Mucosa of gallbladder (tissue), 1 donor: ENCODE results near the gene KLHDC10. TPM values are rescaled to one million over a fixed set of nuclear protein-coding genes. Genes with fewer than 3 reads are reported as not detected.
"Not testable (repeated sequence)": the region's sequence is repeated elsewhere in the genome, so short reads cannot be mapped to it uniquely, and the experiment has no call there.

Experiments
- DNase-seq: peaks from one replicate; pipeline ENCODE4 v3.0.0-alpha.2; 2020; ENCODE audit warnings: low spot score
- total RNA-seq: library from RNA; stranded (reverse); gene quantifications from one replicate; pipeline ENCODE4 v1.2.1, GENCODE V29; 2021
- donor health status: DM: no; HTN: no; CAD: no.

KLHDC10 gene
- total RNA-seq, 1 donor from 2014 or later, result 36.3 TPM

DNA sequence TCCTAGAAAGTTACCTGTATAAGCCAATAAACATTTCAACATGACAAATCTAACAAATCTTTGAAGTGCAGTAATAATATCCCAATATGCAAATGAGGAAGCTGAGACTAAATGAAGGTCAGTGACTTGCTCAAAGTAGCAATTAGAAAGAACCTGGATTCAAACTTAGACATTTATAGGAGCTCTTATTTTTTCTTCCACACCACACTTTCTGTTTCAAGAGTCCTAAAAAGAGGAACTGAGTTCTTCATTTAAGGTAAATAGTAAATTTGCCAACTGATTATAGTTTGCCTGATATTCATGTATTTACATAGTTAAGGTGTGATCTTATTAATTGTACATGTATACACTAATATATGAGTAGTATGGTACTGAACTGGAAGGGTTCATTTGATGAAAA lies 44.0 kb downstream of the KLHDC10 start:
- no peak for DNase-seq

DNA sequence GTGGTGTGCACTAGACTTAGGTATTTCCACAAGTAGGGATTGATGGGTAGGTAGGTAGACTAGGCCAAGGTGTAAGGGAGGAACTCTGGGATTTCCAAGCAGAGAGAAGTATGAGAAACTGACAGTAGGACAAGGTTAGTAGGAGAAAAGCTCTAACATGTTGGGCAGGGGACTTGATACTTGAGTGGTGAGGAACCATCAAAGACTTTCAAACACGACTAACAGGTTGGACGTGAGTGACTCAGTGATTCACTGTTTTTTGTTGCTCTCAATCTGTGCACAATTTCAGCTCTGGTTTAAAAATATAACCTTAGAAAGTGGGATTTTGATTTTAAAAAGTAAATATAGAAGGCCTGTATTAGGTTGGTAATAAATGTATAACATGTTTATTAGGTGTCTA lies 44.4 kb downstream of the KLHDC10 start:
- DNase-seq, result no peak

DNA sequence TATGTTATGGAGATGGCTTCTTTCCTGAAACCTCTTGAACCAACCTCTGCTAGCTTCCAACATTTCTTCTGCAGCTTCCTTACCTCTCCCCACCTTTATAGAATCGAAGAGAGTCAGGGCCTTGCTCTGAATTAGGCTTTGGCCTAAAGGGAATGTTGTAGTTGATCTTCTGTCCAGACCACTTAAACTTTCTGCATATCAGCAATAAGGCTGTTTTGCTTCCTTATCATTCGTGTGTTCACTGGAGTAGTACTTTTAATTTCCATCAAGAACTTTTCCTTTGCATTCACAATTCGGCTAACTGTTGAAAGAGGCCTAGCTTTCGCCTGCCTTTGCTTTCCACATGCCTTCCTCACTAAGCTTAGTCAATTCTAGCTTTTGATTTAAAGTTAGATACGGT lies 48.0 kb downstream of the KLHDC10 start:
- DNase-seq, result no peak

DNA sequence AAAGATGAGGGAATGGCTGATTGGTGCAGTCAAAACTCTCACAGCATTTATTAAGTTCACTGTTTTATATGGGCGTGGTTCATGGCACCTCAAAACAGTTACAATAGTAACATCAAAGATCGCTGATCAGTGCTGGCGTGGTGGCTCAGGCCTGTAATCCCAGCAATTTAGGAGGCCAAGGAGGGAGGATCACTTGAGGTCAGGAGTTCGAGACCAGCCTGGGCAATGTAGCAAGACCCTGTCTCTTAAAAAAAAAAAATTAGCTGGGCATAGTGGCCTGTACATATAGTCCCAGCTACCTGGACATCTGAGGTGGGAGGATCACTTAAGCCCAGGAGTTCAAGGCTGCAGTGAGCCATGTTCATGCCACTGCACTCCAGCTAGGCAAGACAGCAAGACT lies 48.5 kb downstream of the KLHDC10 start:
- no peak for DNase-seq

DNA sequence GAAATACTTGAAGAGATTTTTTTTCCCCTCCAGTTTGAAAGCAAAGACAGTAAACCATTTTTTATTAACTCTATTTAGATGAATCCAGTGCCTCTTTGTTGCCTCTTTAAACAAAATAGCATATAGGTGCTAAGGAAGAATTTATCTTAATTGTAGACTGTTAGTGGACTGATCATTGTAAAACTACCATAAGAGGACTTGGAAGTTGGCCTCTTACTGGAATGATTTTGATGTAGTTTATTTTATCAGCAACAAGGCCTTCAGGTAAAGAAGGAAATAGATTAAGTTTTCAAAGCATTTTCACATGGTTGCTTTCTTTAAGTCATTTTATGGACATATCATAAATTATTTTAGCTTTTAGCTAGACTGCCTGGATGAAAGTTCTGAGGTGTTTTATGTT lies 53.2 kb downstream of the KLHDC10 start:
- DNase-seq, result no peak

DNA sequence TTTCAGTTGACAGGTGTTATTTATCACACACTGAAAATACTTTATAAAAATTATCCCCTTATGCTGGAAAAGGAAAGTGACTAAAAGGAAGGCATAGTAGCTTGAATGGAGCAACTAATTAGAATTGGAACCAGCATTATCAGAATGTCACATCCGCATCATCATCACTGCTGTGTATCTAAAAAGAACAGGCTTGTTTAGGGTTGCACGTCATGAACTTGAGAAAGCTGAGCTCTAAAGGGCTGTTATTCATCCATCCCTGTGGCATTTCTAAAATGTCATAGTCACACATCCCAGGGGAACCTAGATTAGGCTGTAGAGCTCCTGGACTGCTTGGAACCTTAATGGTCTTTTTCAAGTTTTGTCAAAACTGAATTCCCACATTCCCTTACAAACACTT lies 54.4 kb downstream of the KLHDC10 start:
- no peak for DNase-seq

DNA sequence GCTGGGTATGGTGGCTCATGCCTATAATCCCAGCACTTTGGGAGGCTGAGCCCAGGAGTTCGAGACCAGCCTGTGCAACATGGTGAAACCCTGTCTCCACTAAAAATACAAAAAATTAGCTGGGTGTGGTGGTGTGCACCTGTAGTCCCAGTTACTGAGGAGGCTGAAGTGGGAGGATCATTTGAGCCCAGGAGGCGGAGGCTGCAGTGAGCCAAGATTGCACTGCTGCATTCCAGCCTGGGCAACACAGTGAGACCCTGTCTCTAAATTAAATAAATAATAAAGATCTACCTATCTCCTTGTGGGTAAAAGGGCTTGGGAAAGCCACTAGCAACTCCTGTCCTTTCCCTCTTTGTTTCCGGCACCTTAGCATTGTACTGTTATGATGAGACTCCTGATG lies 56.5 kb downstream of the KLHDC10 start:
- not testable (repeated sequence) for DNase-seq

DNA sequence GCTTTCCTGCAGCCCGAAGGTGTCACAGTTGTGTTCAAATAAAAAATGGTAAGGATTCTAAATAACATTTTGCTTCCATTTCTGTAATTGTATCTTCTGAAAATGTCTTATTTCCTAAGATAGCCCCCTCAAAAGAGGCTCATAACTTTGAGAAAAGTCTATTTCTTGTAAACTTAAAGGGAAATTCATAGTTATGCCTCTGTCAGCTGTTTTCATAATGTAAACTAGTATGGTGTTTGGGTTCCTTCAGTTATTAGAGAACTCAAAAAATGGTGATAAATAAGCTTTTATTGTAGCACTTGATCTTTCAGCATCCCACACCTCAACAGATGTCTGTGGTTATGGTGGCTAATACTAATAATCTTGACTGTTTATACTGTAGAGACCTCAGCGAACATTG lies 57.1 kb downstream of the KLHDC10 start:
- DNase-seq, result no peak

DNA sequence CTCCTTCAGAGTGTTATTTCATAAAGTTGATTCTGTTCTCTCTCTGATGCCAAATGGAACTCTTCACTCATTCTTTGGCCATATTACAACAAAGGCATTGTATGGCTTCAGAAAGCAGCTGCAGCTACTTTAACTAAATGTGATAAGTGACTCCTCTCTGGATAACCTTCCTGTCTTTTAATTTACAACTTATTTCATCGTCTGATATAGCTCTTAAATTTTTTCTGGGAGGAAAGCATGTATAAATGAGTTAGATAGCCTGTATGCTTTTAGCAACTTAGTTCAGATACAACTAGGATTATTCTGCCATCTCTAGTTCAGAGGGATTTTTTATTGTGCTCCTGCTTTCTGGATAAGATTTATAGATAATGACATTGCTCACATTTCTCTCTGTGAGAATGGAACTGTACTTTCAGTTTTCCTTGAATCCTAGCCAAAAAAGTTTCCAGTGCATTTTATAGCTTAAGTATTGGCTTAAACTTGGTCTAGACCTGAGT lies 57.5 kb downstream of the KLHDC10 start:
- no peak for DNase-seq

DNA sequence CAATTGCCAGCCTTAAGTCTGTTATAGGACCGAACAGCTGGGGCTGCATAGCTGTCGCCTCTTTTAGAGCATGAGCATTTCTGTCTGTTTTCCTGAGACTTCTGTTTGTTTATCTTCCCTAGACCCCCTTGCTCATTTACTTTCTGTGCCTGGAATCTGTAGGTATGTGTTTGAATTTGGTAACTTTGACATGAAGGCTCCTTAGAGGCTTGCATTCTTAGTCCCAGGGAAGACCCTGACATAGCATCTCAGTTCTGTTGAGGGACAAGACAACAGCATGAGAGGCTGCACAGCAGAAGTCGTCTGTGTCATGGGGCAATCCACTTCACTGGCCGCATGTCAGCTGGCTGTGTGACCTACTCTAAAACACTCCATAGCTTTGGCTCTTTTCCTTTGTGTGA lies 58.7 kb downstream of the KLHDC10 start:
- DNase-seq, result no peak

DNA sequence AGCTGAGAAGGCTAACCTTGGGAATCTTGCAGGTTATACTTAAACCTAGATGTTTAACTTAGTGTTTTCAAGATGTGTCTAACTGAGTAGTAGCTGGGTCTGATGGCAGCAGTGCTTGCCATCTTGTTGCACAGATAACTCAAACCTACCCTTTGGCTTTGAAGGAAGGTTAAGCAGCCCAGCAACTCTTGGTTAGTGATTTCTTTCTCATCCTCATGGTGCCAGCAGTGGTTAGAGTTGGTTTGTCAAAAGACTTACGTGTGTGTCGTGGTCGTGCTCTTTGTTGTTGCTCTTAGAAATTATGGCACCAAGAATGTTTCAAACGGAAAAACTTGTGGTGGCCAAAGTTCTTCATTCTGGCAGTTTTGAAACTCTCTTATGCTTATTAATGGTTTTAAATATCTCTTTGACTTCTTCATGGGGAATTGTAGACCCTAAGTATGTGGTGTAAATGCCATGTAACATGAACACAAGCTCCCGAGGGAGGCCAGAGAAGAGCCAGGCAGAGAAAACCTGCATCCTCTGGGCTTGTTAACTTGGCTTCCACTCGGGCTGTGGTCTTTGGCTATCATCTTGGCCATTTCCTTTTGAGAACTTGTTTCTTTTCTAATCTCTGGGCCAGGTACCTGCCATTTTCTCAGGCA lies 61.0 kb downstream of the KLHDC10 start:
- no peak for DNase-seq

DNA sequence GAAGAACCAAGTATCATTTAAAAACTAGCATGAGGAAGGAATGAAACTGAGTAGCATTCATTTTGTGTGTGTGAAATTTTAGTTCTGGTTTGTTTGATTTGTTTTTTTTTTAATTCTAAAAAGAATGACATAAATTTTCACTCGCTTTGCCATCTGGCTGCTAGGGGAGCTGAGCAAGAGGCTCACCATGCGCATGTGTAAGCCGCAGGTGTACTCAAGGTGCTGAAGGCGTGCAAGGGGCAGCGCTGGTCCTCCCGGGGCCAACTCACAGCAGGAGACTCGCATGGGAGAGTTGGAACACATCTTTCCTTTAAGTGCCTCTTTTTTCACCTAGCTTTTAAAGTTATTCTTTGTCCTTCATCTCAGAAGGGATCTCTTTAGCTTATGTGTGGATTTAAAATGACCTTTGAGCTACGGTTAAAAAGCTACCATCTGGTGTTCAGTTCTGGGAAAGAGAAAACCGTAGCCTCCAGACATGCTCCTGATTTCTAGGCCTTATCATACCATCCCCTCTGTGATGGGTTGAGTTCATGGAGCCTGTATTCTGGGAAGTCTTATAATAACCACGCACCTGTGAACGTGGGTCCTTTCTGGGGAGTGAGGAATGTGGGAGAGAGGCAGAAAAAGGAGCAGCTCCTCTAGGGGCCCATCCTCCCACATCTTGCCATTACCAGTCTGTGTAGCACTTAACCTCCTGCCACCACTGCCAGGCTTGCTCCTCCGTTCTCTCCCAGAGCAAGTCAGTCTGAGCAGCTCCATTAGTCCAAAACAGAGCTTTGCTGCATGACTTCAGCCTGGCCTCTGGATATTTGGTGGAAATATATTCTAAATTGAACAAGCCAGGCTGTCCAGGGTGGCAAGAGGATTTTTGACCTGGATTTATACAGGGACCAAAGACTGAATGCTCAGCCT lies 61.9 kb downstream of the KLHDC10 start:
- no peak for DNase-seq

DNA sequence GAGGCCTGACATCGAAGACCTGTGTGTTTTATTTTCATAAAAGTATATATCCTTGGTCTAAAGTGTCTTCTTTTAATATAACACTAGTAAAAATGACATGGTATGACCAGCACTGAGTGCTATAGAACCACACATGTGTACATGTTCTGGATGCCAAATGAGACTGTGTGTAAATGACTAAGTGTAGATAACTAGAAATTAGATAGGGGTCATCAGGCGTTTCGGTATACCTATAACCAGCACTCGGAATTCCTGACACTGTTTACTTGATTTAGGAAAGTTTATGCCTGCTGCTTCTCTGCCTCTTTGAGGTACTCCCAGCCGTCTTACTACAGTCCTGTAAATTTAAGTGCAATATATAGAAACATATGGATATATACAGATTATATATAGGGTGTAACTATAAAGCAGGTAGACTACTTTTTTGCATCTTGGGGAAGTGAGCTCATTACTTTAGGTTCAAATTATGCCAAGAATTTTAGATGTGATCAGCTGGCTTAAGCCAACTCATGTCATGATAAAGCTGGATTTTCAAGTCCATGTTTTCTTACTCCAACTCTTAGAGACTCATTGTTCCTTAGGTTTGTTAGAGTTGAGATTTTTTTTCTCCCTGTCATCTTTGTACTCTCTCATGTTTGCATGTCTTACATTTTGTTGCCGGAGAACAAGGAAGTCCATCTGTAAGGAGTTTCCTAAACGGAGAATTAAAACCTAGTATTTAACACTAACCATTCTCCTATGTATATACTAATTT lies 62.9 kb downstream of the KLHDC10 start:
- DNase-seq, result no peak

DNA sequence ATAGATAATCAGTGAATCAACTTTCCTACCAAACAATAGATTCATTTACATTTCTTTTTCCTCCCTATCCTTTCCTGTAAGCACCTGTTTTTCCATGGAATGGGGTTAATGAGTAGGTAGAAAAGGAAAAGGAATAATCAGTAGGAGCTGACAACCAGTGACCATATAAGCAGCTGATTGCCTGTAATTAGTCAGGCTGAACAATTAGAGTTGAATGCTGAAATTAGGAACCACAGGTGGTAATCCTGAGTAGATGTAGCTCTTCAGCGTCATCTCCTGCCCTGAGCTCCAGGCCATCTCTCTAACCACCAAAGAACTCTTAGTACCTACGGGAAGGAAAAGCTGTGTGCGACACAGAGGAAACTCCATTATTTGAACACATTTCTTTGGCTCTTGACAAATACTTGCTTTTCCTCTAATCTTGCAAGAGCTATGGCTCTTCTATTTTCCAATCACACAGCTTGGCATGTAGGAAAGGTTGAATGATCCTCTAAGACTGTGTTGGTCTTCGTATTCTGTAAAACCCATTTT lies 63.8 kb downstream of the KLHDC10 start:
- no peak for DNase-seq

DNA sequence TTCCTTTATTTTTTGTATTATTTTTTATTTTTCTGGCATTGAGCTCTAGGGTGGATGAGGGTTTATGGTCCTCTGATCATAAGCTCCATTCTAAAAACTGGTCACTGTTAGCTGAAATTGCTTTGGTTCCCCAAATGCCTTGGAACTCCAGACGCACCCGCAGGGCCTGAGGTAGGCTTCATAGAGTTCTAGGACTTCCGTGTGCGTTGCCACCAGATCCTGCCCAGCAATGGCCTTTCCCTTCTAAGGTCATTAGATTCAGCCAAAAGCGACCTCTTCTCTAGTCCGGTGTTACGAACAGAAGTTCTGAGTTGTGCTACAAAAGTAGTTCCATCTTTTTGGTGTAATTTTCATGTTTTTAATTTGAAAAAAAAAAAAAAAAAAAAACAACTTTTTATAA lies 64.4 kb downstream of the KLHDC10 start:
- DNase-seq, result no peak

DNA sequence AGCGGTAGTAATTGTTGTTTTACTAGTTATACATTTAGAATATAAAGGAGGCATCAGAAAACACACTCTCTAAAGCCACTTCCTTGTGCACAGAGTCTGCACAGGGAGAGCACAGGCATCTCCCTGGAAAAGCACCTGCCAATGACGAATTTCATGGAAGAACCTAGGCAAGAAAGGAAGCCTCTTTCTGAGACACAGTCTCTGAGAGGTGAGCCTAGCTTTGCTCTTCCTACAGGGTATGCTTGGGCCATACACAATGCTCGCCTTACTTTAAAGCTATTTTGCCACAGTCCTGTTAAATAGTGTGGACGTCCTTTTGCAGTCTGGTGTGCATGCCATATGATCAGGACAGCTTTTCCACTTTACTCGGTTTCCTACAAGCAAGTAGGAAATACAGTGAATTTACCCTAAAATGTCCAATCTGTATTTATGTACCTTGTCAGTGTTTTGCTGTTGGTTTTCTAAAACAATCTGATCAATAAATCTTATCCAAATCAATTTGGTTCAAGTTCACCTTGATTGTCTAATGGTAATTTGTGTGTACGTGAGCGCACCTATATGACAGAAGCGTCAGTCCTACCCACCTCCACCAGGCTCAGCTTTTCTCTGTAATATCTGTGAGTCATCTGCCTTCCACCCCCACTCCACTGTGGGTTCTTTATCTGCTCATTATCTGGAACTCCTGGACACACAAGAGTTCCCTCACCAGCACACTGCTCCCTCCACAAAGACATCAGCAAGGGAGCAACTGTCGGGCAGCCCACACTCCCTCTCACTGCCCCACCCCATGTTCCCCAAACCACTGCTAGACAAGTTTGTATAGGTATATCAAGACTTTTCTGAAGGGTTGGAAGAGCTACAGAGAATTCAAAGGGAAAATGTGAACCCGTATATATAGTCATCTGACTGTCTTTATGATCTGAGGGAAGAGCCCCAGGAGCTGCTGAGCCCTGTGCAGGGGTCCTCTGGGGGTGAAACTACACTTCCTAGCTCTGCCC lies 65.2 kb downstream of the KLHDC10 start:
- DNase-seq, result no peak

DNA sequence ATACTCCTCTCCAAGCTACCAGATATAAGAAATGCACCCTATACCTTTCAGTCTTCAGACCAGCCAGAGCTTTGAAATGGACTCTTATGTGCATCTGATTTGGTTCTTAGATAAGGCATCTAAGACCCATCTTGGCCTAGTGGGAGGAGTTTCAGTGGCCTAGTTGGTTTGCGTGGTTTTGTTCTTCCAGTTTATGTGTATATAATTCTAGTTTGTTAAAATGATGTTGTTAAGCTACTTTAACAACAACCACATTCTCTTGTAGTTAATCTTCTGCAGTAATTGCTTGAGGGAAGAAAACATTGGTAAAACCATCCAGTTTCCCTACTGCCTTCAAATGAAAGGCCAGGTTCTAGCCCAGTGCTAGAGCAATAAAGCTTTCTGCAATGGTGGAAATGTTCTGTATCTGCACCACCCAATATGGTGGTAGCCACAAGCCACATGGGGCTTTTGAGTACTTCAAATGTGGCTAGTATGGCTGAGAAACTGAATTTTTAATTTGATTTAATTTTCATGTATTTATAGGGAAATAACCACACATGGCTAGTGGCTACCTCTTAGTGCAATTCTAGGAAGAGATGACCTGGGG lies 66.3 kb downstream of the KLHDC10 start:
- no peak for DNase-seq

DNA sequence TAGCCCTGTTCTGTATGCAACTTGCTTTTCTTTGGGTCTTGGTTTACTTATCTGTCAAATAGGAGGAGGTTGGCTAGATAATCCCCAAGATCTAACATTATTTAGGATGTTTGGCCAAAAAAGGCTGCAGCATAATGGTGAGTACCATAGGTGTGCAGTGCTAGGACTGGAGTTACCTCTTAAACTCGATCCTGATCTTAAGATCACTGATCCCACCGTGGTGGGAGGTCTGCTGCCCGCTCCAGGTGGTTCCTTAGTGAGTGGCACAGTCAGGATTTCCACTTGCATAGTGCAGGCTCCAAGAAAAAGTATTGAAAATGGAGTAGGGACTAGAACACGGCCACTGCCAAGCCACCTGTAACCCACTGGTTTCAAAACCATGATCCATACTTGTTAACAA lies 66.9 kb downstream of the KLHDC10 start:
- no peak for DNase-seq

DNA sequence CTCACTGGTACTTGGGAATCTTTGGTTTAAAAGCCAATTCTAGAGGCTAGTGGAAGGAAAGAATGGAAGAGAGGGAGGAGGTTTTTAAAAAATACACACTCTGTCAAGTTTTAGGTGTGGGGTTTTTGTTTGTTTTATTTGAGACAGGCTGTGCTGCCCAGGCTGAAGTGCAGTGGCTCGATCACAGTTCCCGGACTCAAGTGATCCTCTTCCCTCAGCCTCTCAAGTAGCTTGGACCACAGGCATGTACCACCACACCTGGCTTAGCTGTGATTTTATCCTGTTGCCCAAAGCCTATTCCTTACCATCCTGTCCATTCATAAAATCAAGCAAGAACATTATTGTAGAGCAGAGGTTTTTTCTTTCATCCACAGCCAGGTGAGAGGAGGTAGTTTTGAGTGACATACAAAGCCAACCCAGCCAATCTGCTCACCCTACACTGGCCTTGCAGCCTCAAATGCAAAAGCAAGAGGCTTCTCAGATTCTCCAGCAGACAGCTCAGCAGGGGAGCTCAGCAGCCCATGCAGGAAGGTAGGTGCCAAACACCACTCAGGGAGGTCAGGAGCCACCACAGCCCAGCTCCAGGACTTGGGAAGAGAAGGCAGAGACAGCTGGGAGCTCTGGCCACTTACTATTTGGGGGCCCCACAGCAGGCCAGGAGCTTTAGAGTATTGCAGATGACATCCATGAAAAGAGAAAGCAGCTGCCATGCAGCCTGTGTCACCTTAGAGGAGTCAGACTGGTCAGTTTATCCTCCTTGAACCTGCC lies 69.0 kb downstream of the KLHDC10 start:
- no peak for DNase-seq
